Measurements from ENCODE around the gene BCDIN3D.

- TF ChIP-seq CTCF (IDR thresholded peaks at IDR 0.05), result no peak
- no peak for TF ChIP-seq POLR2AphosphoS5 (IDR thresholded peaks at IDR 0.05)
- TF ChIP-seq POLR2A (IDR thresholded peaks at IDR 0.05), result no peak
Measured at GRCh38 chr12:49869816-49870500, 27.1 kb upstream of the BCDIN3D start.
